Measurements from ENCODE around the gene CFAP70.

DNA sequence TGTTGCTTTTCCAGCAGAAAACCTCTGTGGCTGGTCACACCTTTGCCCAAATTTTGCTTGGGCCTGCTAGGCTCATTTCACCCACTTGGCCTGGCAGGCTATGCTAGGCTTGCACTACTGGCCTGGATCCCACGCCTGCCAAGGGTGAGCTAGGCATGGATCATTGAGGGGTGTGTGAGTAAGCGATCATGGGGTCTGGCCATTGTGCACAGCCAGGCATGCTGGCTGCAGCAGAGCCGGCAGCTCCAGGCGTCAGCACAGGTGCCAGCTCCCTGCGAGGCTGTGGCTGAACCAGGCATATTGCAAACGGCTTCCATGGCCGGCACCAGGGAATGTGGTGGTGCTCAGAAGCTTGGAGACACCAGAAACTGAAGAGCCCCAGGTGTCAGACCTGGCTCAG, 19.2 kb downstream of the CFAP70 start:
- TF ChIP-seq, protein P1, sequence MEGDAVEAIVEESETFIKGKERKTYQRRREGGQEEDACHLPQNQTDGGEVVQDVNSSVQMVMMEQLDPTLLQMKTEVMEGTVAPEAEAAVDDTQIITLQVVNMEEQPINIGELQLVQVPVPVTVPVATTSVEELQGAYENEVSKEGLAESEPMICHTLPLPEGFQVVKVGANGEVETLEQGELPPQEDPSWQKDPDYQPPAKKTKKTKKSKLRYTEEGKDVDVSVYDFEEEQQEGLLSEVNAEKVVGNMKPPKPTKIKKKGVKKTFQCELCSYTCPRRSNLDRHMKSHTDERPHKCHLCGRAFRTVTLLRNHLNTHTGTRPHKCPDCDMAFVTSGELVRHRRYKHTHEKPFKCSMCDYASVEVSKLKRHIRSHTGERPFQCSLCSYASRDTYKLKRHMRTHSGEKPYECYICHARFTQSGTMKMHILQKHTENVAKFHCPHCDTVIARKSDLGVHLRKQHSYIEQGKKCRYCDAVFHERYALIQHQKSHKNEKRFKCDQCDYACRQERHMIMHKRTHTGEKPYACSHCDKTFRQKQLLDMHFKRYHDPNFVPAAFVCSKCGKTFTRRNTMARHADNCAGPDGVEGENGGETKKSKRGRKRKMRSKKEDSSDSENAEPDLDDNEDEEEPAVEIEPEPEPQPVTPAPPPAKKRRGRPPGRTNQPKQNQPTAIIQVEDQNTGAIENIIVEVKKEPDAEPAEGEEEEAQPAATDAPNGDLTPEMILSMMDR (IDR thresholded peaks at IDR 0.05; ENCODE audit: control extremely low read depth in 1 of 3, insufficient read depth in 1 of 3, low read depth in 1 of 3, low read length in 3 of 3), result no peak
- TF ChIP-seq CREB1 (IDR thresholded peaks at IDR 0.05), result no peak
- no peak for TF ChIP-seq GABPA (IDR thresholded peaks at IDR 0.05; ENCODE audit: borderline replicate concordance, insufficient read depth, low read length)
- no peak for TF ChIP-seq CEBPB (IDR thresholded peaks at IDR 0.05; ENCODE audit: low read depth, low read length)
